ENCODE results near the gene CCBE1. TPM values are rescaled to one million over a fixed set of nuclear protein-coding genes. Genes with fewer than 3 reads are reported as not detected.

Gene CCBE1
- polyA plus RNA-seq, 1 of the 3 experiments (the other 2 are of a cell fraction) = 5.0 TPM

GRCh38 chr18:59437851-59438569, 259.2 kb downstream of the CCBE1 start:
- TF ChIP-seq TEAD4 (IDR thresholded peaks at IDR 0.05; ENCODE audit: borderline replicate concordance, insufficient read depth) (no peak), TCF12 (IDR thresholded peaks at IDR 0.05) (no peak), MXI1 (IDR thresholded peaks at IDR 0.05; ENCODE audit: low read depth, low read length) (no peak), POLR2AphosphoS5 (IDR thresholded peaks at IDR 0.05; ENCODE audit: low read depth, low read length) (no peak), FOSL2 (IDR thresholded peaks at IDR 0.05; ENCODE audit: borderline replicate concordance, low read depth) (no peak)
- CTCF ChIA-PET = interaction anchor here (1.2 to 1.7 kb wide), 3 partner anchors 35 to 386 kb away, joined by 5 to 9 read pairs (median 6); no protein-coding TSS in a partner anchor

GRCh38 chr18:59432803-59433597, 264.2 kb downstream of the CCBE1 start:
- no peak for DNase-seq
- no peaks in the 10 kb centered on the region for H3K27me3 ChIP-seq (ENCODE audit: insufficient read depth)
- ChIA-PET POLR2A (no interaction called here), CTCF (interaction anchor here (1.3 kb wide), 1 partner anchor 31 kb away, joined by 4 read pairs; no protein-coding TSS in a partner anchor)
- H3K4me1 ChIP-seq (ENCODE audit: control insufficient read depth in 1 of 2, insufficient read depth in 2 of 2, low read depth in 1 of 2, low read length in 1 of 2) = peaks cover 0 to 5% of the 10 kb centered on the region in 2 experiments; a peak in 1 of 4 replicates
- H3K4me2 ChIP-seq = no peak overlapping the region
- H3F3A ChIP-seq (replicated peaks; ENCODE audit: insufficient read depth) = no peaks in the 10 kb centered on the region
- H4K20me1 ChIP-seq (ENCODE audit: insufficient read depth) = no peaks in the 10 kb centered on the region
- H3K9me2 ChIP-seq = no peaks in the 10 kb centered on the region
- H3K79me2 ChIP-seq (ENCODE audit: insufficient read depth) = no peaks in the 10 kb centered on the region
- no peak overlapping the region for H3K9ac ChIP-seq
- H3K9me3 ChIP-seq = no peaks in the 10 kb centered on the region
- no peak overlapping the region for H3K4me3 ChIP-seq (ENCODE audit: low read depth in 2 of 2, low read length in 1 of 2)
- H2AFZ ChIP-seq (ENCODE audit: low read depth) = no peak overlapping the region
- H3K36me3 ChIP-seq (replicated peaks in 1 of 2; ENCODE audit: control insufficient read depth in 1 of 2, insufficient read depth in 2 of 2, low read length in 1 of 2) = no peaks in the 10 kb centered on the region
- 52% methylated on average over 5 of the region's 5 CpGs for WGBS (ENCODE audit: low lambda C conversion rate)
- no peak overlapping the region for H3K27ac ChIP-seq (ENCODE audit: low read depth in 2 of 2, low read length in 1 of 2)
- TF ChIP-seq IRF3 (IDR thresholded peaks at IDR 0.05; ENCODE audit: low read depth, low read length) = no peak
- TF ChIP-seq MEF2A (IDR thresholded peaks at IDR 0.05; ENCODE audit: borderline replicate concordance, low read depth) = no peak
- no peak for TF ChIP-seq FOXM1 (IDR thresholded peaks at IDR 0.05; ENCODE audit: low read depth)
- no peak for TF ChIP-seq GATA2 (CRISPR knock-in tag; IDR thresholded peaks at IDR 0.05)
- TF ChIP-seq TAF1 (IDR thresholded peaks at IDR 0.05; ENCODE audit: borderline replicate concordance, low read depth, low read length) = no peak
- TF ChIP-seq EZH2phosphoT487 (IDR thresholded peaks at IDR 0.05; ENCODE audit: borderline replicate concordance, low read depth) = no peak
- no peak for TF ChIP-seq CHD2 (IDR thresholded peaks at IDR 0.05; ENCODE audit: low read length, partially characterized antibody)
- TF ChIP-seq RCOR1 (IDR thresholded peaks at IDR 0.05; ENCODE audit: low read length) = no peak
- no peak for TF ChIP-seq SMC3 (IDR thresholded peaks at IDR 0.05; ENCODE audit: low read depth, low read length)
- TF ChIP-seq FOSL2 (IDR thresholded peaks at IDR 0.05; ENCODE audit: borderline replicate concordance, low read depth) = no peak
- TF ChIP-seq GABPA (IDR thresholded peaks at IDR 0.05; ENCODE audit: low read depth) = no peak
- no peak for TF ChIP-seq ZBTB33 (IDR thresholded peaks at IDR 0.05; ENCODE audit: borderline replicate concordance, low read depth)
- TF ChIP-seq, protein P1, sequence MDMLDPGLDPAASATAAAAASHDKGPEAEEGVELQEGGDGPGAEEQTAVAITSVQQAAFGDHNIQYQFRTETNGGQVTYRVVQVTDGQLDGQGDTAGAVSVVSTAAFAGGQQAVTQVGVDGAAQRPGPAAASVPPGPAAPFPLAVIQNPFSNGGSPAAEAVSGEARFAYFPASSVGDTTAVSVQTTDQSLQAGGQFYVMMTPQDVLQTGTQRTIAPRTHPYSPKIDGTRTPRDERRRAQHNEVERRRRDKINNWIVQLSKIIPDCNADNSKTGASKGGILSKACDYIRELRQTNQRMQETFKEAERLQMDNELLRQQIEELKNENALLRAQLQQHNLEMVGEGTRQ (IDR thresholded peaks at IDR 0.05; ENCODE audit: borderline replicate concordance, low read depth, low read length) = no peak
- TF ChIP-seq TCF12 (IDR thresholded peaks at IDR 0.05) = no peak
- no peak for TF ChIP-seq SIN3A (IDR thresholded peaks at IDR 0.05; ENCODE audit: borderline replicate concordance, low read depth, low read length)
- no peak for TF ChIP-seq RXRA (IDR thresholded peaks at IDR 0.05; ENCODE audit: borderline replicate concordance, low read depth)

More at GRCh38 chr18:59437851-59438569, 259.2 kb downstream of the CCBE1 start:
- no peaks in the 10 kb centered on the region for H3K27me3 ChIP-seq (ENCODE audit: insufficient read depth)
- no peak overlapping the region for H3K4me2 ChIP-seq
- no peak overlapping the region for H3K4me3 ChIP-seq (ENCODE audit: low read depth in 2 of 2, low read length in 1 of 2)
- no peaks in the 10 kb centered on the region for H3K36me3 ChIP-seq (replicated peaks in 1 of 2; ENCODE audit: control insufficient read depth in 1 of 2, insufficient read depth in 2 of 2, low read length in 1 of 2)
- H3K9me2 ChIP-seq = no peaks in the 10 kb centered on the region
- no peak overlapping the region for H3K9ac ChIP-seq
- H3K9me3 ChIP-seq = no peaks in the 10 kb centered on the region
- H3K4me1 ChIP-seq (ENCODE audit: control insufficient read depth in 1 of 2, insufficient read depth in 2 of 2, low read depth in 1 of 2, low read length in 1 of 2) = no peaks in the 10 kb centered on the region
- H4K20me1 ChIP-seq (ENCODE audit: insufficient read depth) = no peaks in the 10 kb centered on the region
- no peaks in the 10 kb centered on the region for H3K79me2 ChIP-seq (ENCODE audit: insufficient read depth)
- 64% methylated on average over 4 of the region's 4 CpGs for WGBS (ENCODE audit: low lambda C conversion rate)
- H2AFZ ChIP-seq (ENCODE audit: low read depth) = no peak overlapping the region
- H3K27ac ChIP-seq (ENCODE audit: low read depth in 2 of 2, low read length in 1 of 2) = no peak overlapping the region
- POLR2A ChIA-PET = no interaction called here
- DNase-seq = no peak
- no peaks in the 10 kb centered on the region for H3F3A ChIP-seq (replicated peaks; ENCODE audit: insufficient read depth)
